Fibroblast of the aortic adventitia (primary cell): ENCODE results near the gene SPSB1. TPM values are rescaled to one million over a fixed set of nuclear protein-coding genes. Genes with fewer than 3 reads are reported as not detected.

ENCODE experiments used
- DNase-seq: peaks from one replicate; pipeline ENCODE4 v3.0.0-alpha.2; 2010; ENCODE audit warnings: low read depth
- H3K4me3 ChIP-seq: 2 replicates; pipeline ENCODE4 v1.5.1; 2011; ENCODE audit warnings: low read depth, mild to moderate bottlenecking, control low read depth, low read length, moderate library complexity
- total RNA-seq: library from RNA; depleted of rRNA; stranded (reverse); fragments of >200 nt; gene quantifications from 2 replicates; pipeline ENCODE4 v1.2.3, GENCODE V29; 2012; ENCODE audit warnings: low replicate concordance
- TF ChIP-seq, protein P1 (sequence below): IDR thresholded peaks from 2 replicates; pipeline ENCODE4 v1.5.1; 2011; ENCODE audit warnings: mild to moderate bottlenecking, low read length, control low read depth, inconsistent platforms; ENCODE audit not compliant: insufficient read depth

The SPSB1 gene
- total RNA-seq, 1 donor, result 37.6 TPM

DNA sequence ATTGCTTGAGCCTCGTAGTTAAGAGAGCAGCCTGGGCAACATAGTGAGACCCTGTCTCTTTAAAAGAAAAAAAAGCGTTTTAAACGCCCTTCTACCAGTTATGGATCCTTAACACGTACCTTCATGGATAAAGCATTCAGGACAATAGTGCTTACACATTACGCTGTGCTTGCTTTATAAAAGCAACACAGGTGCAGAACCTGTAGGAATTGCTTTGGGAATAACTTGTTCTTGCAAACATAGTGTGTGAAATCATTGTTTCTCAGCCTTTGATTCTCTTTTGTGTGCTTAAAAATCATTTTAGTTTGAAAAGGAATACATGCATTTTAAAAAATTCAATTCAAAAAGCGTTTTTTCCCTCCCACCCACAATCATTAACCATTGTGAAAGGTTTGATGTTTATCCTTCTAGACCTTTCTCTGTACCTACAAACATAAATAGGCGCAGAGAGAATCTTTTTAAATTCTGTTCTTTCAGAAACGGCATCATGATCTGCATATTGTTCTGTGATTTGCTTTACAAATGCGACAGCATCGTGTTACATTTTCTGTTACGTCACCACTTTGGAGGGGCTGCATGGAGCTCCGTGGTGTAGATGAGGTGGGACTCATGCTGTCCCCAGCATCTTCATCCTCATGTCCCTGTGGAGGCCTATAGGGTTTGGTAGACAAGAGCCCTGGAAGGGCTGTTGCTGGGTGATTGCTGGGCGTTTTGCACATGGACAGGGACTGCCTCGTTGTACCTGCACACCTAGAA, 54.6 kb downstream of the SPSB1 start:
- DNase-seq, result no peak
- H3K4me3 ChIP-seq, result no peak overlapping the region
- TF ChIP-seq, protein P1, sequence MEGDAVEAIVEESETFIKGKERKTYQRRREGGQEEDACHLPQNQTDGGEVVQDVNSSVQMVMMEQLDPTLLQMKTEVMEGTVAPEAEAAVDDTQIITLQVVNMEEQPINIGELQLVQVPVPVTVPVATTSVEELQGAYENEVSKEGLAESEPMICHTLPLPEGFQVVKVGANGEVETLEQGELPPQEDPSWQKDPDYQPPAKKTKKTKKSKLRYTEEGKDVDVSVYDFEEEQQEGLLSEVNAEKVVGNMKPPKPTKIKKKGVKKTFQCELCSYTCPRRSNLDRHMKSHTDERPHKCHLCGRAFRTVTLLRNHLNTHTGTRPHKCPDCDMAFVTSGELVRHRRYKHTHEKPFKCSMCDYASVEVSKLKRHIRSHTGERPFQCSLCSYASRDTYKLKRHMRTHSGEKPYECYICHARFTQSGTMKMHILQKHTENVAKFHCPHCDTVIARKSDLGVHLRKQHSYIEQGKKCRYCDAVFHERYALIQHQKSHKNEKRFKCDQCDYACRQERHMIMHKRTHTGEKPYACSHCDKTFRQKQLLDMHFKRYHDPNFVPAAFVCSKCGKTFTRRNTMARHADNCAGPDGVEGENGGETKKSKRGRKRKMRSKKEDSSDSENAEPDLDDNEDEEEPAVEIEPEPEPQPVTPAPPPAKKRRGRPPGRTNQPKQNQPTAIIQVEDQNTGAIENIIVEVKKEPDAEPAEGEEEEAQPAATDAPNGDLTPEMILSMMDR, result no peak

DNA sequence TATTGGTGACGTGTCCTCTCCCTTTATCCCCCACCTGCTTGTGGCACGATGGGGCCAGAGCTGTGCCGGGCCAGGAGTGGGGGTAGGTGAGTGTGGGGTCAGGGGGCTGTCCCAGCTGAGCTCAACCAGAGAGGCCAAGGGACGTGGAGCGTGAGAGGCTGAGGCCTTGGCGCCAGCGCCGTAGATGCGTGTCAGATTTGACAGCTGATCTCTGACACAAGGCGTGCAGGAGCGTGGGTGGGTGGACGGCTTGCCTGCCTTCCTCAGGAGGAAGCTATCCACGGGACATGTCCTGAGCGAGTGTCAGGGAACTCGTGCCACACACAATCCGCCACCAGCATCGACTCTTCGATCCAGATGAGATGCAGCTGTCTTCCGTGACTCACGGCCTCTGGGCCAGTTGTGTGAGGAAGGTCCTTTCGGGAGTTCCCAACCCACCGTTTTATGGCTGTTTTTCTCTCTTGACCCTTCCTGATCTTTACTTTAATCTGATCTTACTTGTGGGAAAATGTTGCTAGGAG, 56.7 kb downstream of the SPSB1 start:
- DNase-seq, result no peak
- TF ChIP-seq, protein P1, result no peak
- no peak overlapping the region for H3K4me3 ChIP-seq

DNA sequence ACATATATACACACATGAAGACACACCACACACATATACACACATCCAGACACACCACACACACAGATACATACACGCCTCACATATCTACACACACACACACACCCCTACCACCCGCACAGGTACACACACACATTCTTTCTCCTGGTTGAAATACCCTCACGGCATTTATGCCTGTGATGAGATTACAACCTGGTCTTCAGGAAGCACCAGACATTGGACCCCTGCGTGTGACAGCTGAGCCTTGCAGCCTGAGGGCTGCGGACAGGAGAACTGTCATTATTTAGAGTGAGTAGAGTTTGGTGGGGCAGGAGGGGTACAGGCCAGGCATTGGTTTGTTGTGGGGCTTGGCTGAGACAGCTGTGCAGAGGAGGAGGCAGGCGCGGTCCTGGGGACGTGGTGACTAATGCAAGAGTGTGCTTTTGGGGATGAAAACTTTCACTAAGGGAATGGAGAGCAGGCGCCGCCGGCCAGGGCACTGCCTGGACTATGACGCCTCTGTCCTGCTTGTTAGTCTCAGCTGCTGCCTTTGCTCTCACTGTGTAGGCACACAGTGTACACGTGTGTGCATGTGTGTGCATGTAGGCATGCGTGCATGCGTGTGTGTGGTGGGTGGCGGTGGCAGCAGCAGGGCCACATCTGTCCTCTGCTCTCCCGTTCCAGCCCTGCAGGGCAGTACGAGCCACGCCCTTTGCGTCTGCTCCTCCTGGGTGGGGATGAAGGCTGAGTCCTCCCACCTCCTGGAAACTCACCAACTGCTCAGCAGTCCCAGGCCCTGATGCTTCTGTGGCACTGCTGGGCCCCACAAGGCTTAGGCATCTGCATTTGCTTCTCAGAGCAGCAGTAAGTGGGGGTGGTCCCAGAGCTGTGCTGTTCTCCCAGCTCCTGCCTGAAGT, 57.6 kb downstream of the SPSB1 start:
- H3K4me3 ChIP-seq, result peak overlapping the region; percentile 32
- TF ChIP-seq, protein P1, result peak; percentile 7
- DNase-seq, result peak; percentile 70

DNA sequence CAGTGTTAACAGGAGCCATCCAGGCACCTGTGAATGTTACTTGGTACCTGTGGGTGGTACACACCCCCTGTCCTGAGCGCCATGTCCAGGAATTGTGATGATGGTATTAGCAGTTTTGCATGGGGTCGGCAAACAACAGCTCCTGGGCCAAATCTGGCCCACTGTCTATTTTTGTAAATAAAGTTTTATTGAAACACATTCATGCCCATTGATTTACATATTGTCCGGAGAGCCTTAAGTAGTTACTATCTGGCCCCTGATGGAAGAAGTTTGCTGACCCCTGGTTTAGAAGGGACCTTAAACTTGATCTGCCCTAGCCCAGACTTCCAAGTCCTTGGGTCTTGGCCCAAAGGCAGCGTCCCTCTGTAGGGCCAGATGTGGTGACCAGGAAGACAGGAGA, 58.3 kb downstream of the SPSB1 start:
- DNase-seq, result no peak
- TF ChIP-seq, protein P1, result no peak
- no peak overlapping the region for H3K4me3 ChIP-seq

DNA sequence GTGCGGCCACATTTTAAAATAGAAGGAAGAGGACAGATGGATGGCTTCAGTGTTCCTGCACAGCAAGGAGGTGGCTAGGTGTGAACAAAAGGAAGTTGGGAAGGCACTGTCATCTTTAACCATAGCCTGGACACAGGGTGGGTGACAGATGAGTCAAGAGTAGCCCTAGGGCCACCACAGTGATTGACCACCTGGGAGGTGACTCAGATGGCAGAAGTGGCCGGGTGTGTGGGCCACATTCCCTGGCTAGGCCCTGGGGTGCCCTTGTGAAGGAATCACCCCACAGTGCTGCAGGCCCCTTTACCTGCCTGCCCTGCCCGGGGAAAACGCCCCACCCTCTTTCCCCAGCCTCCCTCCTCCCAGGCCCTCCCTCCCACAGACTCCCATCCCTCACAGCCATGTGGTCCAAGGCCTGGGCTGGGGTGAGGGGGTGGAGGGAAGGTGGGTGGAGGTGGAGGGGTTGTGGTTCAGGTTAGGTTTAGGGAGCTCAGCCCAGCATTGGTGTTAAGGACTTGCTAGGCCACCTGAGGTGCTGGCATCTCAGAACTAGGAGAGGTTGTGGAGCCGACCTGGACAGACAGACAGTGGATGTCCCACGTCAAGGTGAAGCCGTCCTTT, 59.1 kb downstream of the SPSB1 start:
- TF ChIP-seq, protein P1, result no peak
- no peak overlapping the region for H3K4me3 ChIP-seq
- DNase-seq, result no peak

DNA sequence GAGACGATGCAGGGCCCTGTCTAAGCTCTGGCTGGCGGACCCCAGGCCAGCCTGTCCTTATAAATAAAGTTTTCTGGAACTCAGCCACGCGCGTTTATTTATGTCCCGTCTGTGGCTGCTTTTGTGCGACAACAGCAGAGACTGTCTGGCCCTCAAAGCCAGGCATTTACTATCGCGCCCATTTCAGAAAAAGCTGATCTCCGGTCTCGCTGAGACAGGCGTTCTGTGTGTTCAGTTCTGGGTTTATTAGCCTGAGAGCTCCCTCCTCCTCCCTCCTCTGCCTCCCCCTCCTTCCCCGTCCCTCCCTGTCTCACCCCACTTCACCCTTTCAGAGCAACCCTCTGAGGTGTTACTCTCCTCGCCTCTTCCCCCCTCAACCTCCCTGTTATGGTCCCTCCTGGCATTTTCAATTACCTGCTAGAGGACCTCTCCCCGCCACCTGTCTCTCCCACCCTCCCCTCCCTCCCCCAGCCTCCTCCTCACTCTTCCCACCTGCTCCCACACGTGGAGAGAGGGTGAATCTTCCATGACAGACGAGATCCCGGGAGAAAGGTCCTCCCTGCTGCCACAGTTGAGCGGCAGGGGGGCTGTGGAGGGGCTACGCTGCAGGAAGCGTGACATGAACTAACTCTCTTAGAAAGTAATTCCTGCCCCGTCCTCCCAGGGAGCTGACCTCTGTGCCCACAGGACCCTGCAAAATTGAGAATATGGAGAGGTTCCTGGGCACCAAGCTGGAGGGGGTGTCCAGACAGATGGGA, 59.9 kb downstream of the SPSB1 start:
- TF ChIP-seq, protein P1, result no peak
- no peak overlapping the region for H3K4me3 ChIP-seq
- no peak for DNase-seq
